SW480 (cell line): Measurements from ENCODE around the gene KCTD15.
A peak's percentile ranks its signal among the peaks of the same experiment; 100 is the strongest.
"Not testable (repeated sequence)": the region's sequence is repeated elsewhere in the genome, so short reads cannot be mapped to it uniquely, and the experiment has no call there.

Experiments used
- DNase-seq: peaks from one replicate; pipeline ENCODE4 v3.0.0-alpha.2; 2016; ENCODE audit warnings: low spot score

KCTD15 gene

GRCh38 chr19:33815380-33816340, 19.0 kb downstream of the KCTD15 start:
- DNase-seq = peak; percentile 55

- DNase-seq = no peak
Observed at GRCh38 chr19:33818411-33818810, 21.7 kb downstream of the KCTD15 start.

GRCh38 chr19:33819078-33819477, 22.4 kb downstream of the KCTD15 start:
- DNase-seq = not testable (repeated sequence)

- no peak for DNase-seq
Observed at GRCh38 chr19:33819506-33819879, 22.8 kb downstream of the KCTD15 start.

- DNase-seq = peak; percentile 98
Observed at GRCh38 chr19:33819880-33820781, 23.5 kb downstream of the KCTD15 start.

- DNase-seq = no peak
Observed at GRCh38 chr19:33821871-33822270, 25.2 kb downstream of the KCTD15 start.

GRCh38 chr19:33823341-33823740, 26.7 kb downstream of the KCTD15 start:
- no peak for DNase-seq

GRCh38 chr19:33825556-33825955, 28.9 kb downstream of the KCTD15 start:
- DNase-seq = no peak

- DNase-seq = no peak
Observed at GRCh38 chr19:33826521-33826920, 29.9 kb downstream of the KCTD15 start.

- no peak for DNase-seq
Observed at GRCh38 chr19:33828266-33829075, 31.8 kb downstream of the KCTD15 start.

GRCh38 chr19:33830264-33830663, 33.6 kb downstream of the KCTD15 start:
- no peak for DNase-seq

GRCh38 chr19:33831825-33832224, 35.2 kb downstream of the KCTD15 start:
- no peak for DNase-seq

GRCh38 chr19:33832633-33833032, 36.0 kb downstream of the KCTD15 start:
- DNase-seq = no peak

- no peak for DNase-seq
Observed at GRCh38 chr19:33840382-33840781, 43.7 kb downstream of the KCTD15 start.

- DNase-seq = no peak
Observed at GRCh38 chr19:33840783-33841182, 44.1 kb downstream of the KCTD15 start.

- DNase-seq = no peak
Observed at GRCh38 chr19:33841685-33842084, 45.0 kb downstream of the KCTD15 start.

- DNase-seq = no peak
Observed at GRCh38 chr19:33844478-33844877, 47.8 kb downstream of the KCTD15 start.

GRCh38 chr19:33845498-33845897, 48.8 kb downstream of the KCTD15 start:
- DNase-seq = no peak

GRCh38 chr19:33849551-33850147, 53.0 kb downstream of the KCTD15 start:
- DNase-seq = no peak

GRCh38 chr19:33859016-33859415, 62.3 kb downstream of the KCTD15 start:
- no peak for DNase-seq

- no peak for DNase-seq
Observed at GRCh38 chr19:33860312-33861090, 63.8 kb downstream of the KCTD15 start.
